SJSA1 (cell line): ENCODE measurements around the gene AMBRA1. TPM values are rescaled to one million over a fixed set of nuclear protein-coding genes. Genes with fewer than 3 reads are reported as not detected.
A peak's percentile ranks its signal among the peaks of the same experiment; 100 is the strongest.

ENCODE experiments used
- DNase-seq, 2 experiments: peaks; one replicate each; pipeline ENCODE4 v3.0.0-alpha.2; 2015 to 2020; ENCODE audit warnings: low spot score in 2 of 2, low read depth in 1 of 2
- H3K27ac ChIP-seq: fragments of 250-450 bp; sonication (Bioruptor Pico); 2 replicates; pipeline ENCODE4 v1.5.1; 2020; ENCODE audit warnings: mild to moderate bottlenecking, moderate library complexity
- H3K27me3 ChIP-seq: fragments of 250-450 bp; sonication (Bioruptor Pico); replicated peaks from 2 replicates; pipeline ENCODE4 v1.5.1; 2020; ENCODE audit warnings: mild to moderate bottlenecking, moderate library complexity
- H3K36me3 ChIP-seq: fragments of 250-450 bp; sonication (Bioruptor Pico); 2 replicates; pipeline ENCODE4 v1.5.1; 2020; ENCODE audit warnings: mild to moderate bottlenecking
- H3K4me1 ChIP-seq: fragments of 250-450 bp; sonication (Bioruptor Pico); replicated peaks from 2 replicates; pipeline ENCODE4 v1.6.1; 2021; ENCODE audit warnings: mild to moderate bottlenecking
- H3K4me3 ChIP-seq: fragments of 250-450 bp; sonication (Bioruptor Pico); 2 replicates; pipeline ENCODE4 v1.5.1; 2020; ENCODE audit warnings: mild to moderate bottlenecking
- H3K9me3 ChIP-seq: fragments of 250-450 bp; sonication (Bioruptor Pico); replicated peaks from 2 replicates; pipeline ENCODE4 v1.5.1; 2020; ENCODE audit warnings: mild to moderate bottlenecking
- total RNA-seq: library from RNA; depleted of rRNA; stranded (reverse); fragments of >200 nt; shearing (Covaris generic); gene quantifications from 2 replicates; pipeline ENCODE4 v1.2.3, GENCODE V29; 2014

Gene AMBRA1
- total RNA-seq, 1 experiment from 2014 or later: 16.4 TPM

GRCh38 chr11:46631676-46632075 lies 37.9 kb upstream of the AMBRA1 start:
- peaks cover 8% of the 10 kb centered on the region; the same call in 1 of the 2 replicates for H3K36me3 ChIP-seq
- no peak overlapping the region for H3K4me3 ChIP-seq
- no peak for DNase-seq
- H3K9me3 ChIP-seq: no peaks in the 10 kb centered on the region
- no peaks in the 10 kb centered on the region for H3K4me1 ChIP-seq
- no peak overlapping the region for H3K27ac ChIP-seq
- H3K27me3 ChIP-seq: no peaks in the 10 kb centered on the region

- H3K36me3 ChIP-seq: peaks cover 17% of the 10 kb centered on the region; the same call in 1 of the 2 replicates
These were observed 36.4 kb upstream of the AMBRA1 start for GRCh38 chr11:46630237-46630636.

GRCh38 chr11:46628961-46629360 lies 35.1 kb upstream of the AMBRA1 start:
- H3K27me3 ChIP-seq: no peaks in the 10 kb centered on the region

More at GRCh38 chr11:46630237-46630636, 36.4 kb upstream of the AMBRA1 start:
- H3K27me3 ChIP-seq: no peaks in the 10 kb centered on the region
- no peak overlapping the region for H3K27ac ChIP-seq
- DNase-seq: no peak
- no peaks in the 10 kb centered on the region for H3K4me1 ChIP-seq
- no peaks in the 10 kb centered on the region for H3K9me3 ChIP-seq
- H3K4me3 ChIP-seq: no peak overlapping the region

GRCh38 chr11:46625406-46625805 lies 31.6 kb upstream of the AMBRA1 start:
- H3K36me3 ChIP-seq: peaks cover 17% of the 10 kb centered on the region; the same call in 1 of the 2 replicates
- no peak overlapping the region for H3K27ac ChIP-seq
- no peaks in the 10 kb centered on the region for H3K9me3 ChIP-seq
- DNase-seq: no peak
- H3K4me3 ChIP-seq: no peak overlapping the region
- H3K27me3 ChIP-seq: no peaks in the 10 kb centered on the region
- no peaks in the 10 kb centered on the region for H3K4me1 ChIP-seq

More at GRCh38 chr11:46628961-46629360, 35.1 kb upstream of the AMBRA1 start:
- H3K9me3 ChIP-seq: no peaks in the 10 kb centered on the region
- no peak overlapping the region for H3K4me3 ChIP-seq
- peaks cover 17% of the 10 kb centered on the region; the same call in 1 of the 2 replicates for H3K36me3 ChIP-seq
- DNase-seq: no peak
- H3K27ac ChIP-seq: no peak overlapping the region
- no peaks in the 10 kb centered on the region for H3K4me1 ChIP-seq

GRCh38 chr11:46618837-46619236 lies 25.0 kb upstream of the AMBRA1 start:
- DNase-seq: no peak
- Histone ChIP-seq H3K4me3 (no peak overlapping the region), H3K4me1 (peaks cover 12% of the 10 kb centered on the region), H3K27ac (no peak overlapping the region), H3K9me3 (no peaks in the 10 kb centered on the region), H3K36me3 (peaks cover 5% of the 10 kb centered on the region; the same call in 1 of the 2 replicates), H3K27me3 (no peaks in the 10 kb centered on the region)

- peaks cover 12% of the 10 kb centered on the region for H3K4me1 ChIP-seq
- H3K27me3 ChIP-seq: no peaks in the 10 kb centered on the region
- H3K36me3 ChIP-seq: peaks cover 5% of the 10 kb centered on the region; the same call in 1 of the 2 replicates
- H3K4me3 ChIP-seq: peak overlapping the region; percentile 72
- peak overlapping the region; percentile 99 for H3K27ac ChIP-seq
- no peak for DNase-seq
- H3K9me3 ChIP-seq: no peaks in the 10 kb centered on the region
These were observed 24.1 kb upstream of the AMBRA1 start for GRCh38 chr11:46617972-46618314.

GRCh38 chr11:46617134-46617971 lies 23.5 kb upstream of the AMBRA1 start, which contains the start of the genes ATG13 and HARBI1:
ATG13 (plus strand) TSS chr11:46617553; CDS start chr11:46644292, 26,739 bp downstream.
HARBI1 (minus strand) TSS chr11:46617227; CDS start chr11:46616237, 990 bp downstream.
- H3K27me3 ChIP-seq: no peaks in the 10 kb centered on the region
- H3K9me3 ChIP-seq: no peaks in the 10 kb centered on the region
- DNase-seq: peak; percentile 89 to 97
- H3K4me3 ChIP-seq: peak within 1 kb of the TSS; percentile 72
- no peaks in the 10 kb centered on the region; the same call in 1 of the 2 replicates for H3K36me3 ChIP-seq
- H3K27ac ChIP-seq: peak within 1 kb of the TSS; percentile 99
- peaks cover 12% of the 10 kb centered on the region for H3K4me1 ChIP-seq

GRCh38 chr11:46616551-46617133 lies 22.8 kb upstream of the AMBRA1 start:
- no peak for DNase-seq
- H3K4me3 ChIP-seq: peak overlapping the region; percentile 72
- H3K27ac ChIP-seq: peak overlapping the region; percentile 99
- H3K27me3 ChIP-seq: no peaks in the 10 kb centered on the region
- H3K36me3 ChIP-seq: no peaks in the 10 kb centered on the region; the same call in 1 of the 2 replicates
- H3K9me3 ChIP-seq: no peaks in the 10 kb centered on the region
- H3K4me1 ChIP-seq: peaks cover 12% of the 10 kb centered on the region

- no peaks in the 10 kb centered on the region for H3K9me3 ChIP-seq
- H3K4me3 ChIP-seq: no peak overlapping the region
- no peaks in the 10 kb centered on the region for H3K27me3 ChIP-seq
- DNase-seq: no peak
- peaks cover 12% of the 10 kb centered on the region for H3K4me1 ChIP-seq
- no peak overlapping the region for H3K27ac ChIP-seq
- no peaks in the 10 kb centered on the region for H3K36me3 ChIP-seq
These were observed 21.9 kb upstream of the AMBRA1 start for GRCh38 chr11:46615756-46616155.

- no peak for DNase-seq
- peaks cover 8% of the 10 kb centered on the region for H3K4me1 ChIP-seq
- no peaks in the 10 kb centered on the region for H3K9me3 ChIP-seq
- H3K36me3 ChIP-seq: no peaks in the 10 kb centered on the region
- H3K27me3 ChIP-seq: no peaks in the 10 kb centered on the region
- no peak overlapping the region for H3K4me3 ChIP-seq
- H3K27ac ChIP-seq: no peak overlapping the region
These were observed 18.5 kb upstream of the AMBRA1 start for GRCh38 chr11:46612326-46612725.

GRCh38 chr11:46611526-46612304 lies 17.9 kb upstream of the AMBRA1 start:
- Histone ChIP-seq H3K36me3 (no peaks in the 10 kb centered on the region), H3K4me1 (peaks cover 8% of the 10 kb centered on the region), H3K9me3 (no peaks in the 10 kb centered on the region), H3K27ac (no peak overlapping the region), H3K4me3 (no peak overlapping the region), H3K27me3 (no peaks in the 10 kb centered on the region)
- no peak for DNase-seq

GRCh38 chr11:46609386-46609785 lies 15.6 kb upstream of the AMBRA1 start:
- H3K4me1 ChIP-seq: no peaks in the 10 kb centered on the region
- no peaks in the 10 kb centered on the region for H3K9me3 ChIP-seq
- H3K4me3 ChIP-seq: no peak overlapping the region
- no peak overlapping the region for H3K27ac ChIP-seq
- no peaks in the 10 kb centered on the region for H3K27me3 ChIP-seq
- H3K36me3 ChIP-seq: no peaks in the 10 kb centered on the region
- no peak for DNase-seq

- Histone ChIP-seq H3K4me1 (no peaks in the 10 kb centered on the region), H3K27me3 (no peaks in the 10 kb centered on the region), H3K27ac (no peak overlapping the region), H3K9me3 (no peaks in the 10 kb centered on the region), H3K4me3 (no peak overlapping the region), H3K36me3 (peaks cover 3% of the 10 kb centered on the region; the same call in 1 of the 2 replicates)
- no peak for DNase-seq
These were observed 13.7 kb upstream of the AMBRA1 start for GRCh38 chr11:46607516-46607915.
